Parathyroid adenoma (tissue), 2 donors: Measurements from ENCODE around the gene KCMF1.

Source experiments
- H2AFZ ChIP-seq: fragments of 300-600 bp; sonication (generic); one replicate; pipeline ENCODE4 v1.7.0; 2017; ENCODE audit warnings: antibody characterized with exemption, mild to moderate bottlenecking
- H3K27ac ChIP-seq: fragments of 300-600 bp; sonication (generic); one replicate; pipeline ENCODE4 v1.7.0; 2017
- H3K27me3 ChIP-seq: fragments of 300-600 bp; sonication (generic); one replicate; pipeline ENCODE4 v1.7.0; 2017; ENCODE audit warnings: low read length; ENCODE audit not compliant: control insufficient read depth, insufficient read depth
- H3K36me3 ChIP-seq: fragments of 300-600 bp; sonication (generic); one replicate; pipeline ENCODE4 v1.7.0; 2017; ENCODE audit warnings: low read length; ENCODE audit not compliant: control insufficient read depth, insufficient read depth
- H3K4me1 ChIP-seq: fragments of 300-600 bp; sonication (generic); one replicate; pipeline ENCODE4 v1.7.0; 2017; ENCODE audit warnings: control low read depth
- H3K4me2 ChIP-seq: fragments of 300-600 bp; sonication (generic); one replicate; pipeline ENCODE4 v1.7.0; 2017; ENCODE audit warnings: low read length
- H3K4me3 ChIP-seq: fragments of 300-600 bp; sonication (generic); one replicate; pipeline ENCODE4 v1.7.0; 2017; ENCODE audit warnings: low read depth, low read length
- H3K79me2 ChIP-seq: fragments of 300-600 bp; sonication (generic); one replicate; pipeline ENCODE4 v1.7.0; 2017; ENCODE audit warnings: control low read depth
- H3K9ac ChIP-seq: fragments of 300-600 bp; sonication (generic); one replicate; pipeline ENCODE4 v1.7.0; 2017; ENCODE audit warnings: mild to moderate bottlenecking
- H3K9me3 ChIP-seq: fragments of 300-600 bp; sonication (generic); one replicate; pipeline ENCODE4 v1.7.0; 2017; ENCODE audit warnings: low read length; ENCODE audit not compliant: control insufficient read depth
- TF ChIP-seq, protein P1 (sequence below): fragments of 300-600 bp; sonication (generic); IDR thresholded peaks from one replicate; pipeline ENCODE4 v1.7.0; 2017; ENCODE audit warnings: antibody characterized with exemption, mild to moderate bottlenecking
- donor health status: primary hyperparathyroidism.

KCMF1 gene

DNA sequence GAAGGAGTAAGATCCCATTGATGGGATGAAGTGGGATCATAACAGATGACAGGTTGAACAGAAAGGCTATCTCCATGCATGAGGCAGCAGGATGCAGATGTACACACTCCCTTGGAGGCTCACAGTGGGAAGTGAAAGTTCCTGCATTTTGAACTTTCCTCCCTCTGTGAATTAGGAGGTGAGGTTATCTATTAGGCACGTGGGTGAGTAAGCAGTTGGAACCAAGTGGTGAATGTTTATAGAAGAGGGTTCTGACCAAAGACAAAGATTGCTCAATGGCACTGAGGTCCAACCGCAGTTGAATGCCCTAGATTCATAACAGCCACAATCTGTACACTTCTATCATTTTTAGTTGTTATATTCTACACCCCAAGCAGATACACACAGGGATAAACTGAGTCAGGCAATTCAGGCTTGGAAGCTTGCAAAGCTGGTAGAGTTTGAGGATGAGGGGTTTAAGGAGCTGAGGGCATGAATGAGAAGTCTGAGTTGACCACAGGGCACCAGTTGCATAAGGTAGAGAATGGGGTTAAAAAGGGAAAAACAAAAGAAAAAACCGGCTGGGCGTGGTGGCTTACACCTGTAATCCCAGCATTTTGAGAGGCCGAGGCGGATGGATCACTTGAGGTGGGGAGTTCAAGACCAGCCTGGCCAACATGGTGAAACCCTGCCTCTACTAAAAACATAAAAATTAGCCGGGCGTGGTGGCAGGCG, 7.1 kb upstream of the KCMF1 start:
- no peaks in the 10 kb centered on the region for H3K36me3 ChIP-seq
- peaks cover 9% of the 10 kb centered on the region for H3K4me1 ChIP-seq
- H3K27me3 ChIP-seq = no peaks in the 10 kb centered on the region
- TF ChIP-seq, protein P1, sequence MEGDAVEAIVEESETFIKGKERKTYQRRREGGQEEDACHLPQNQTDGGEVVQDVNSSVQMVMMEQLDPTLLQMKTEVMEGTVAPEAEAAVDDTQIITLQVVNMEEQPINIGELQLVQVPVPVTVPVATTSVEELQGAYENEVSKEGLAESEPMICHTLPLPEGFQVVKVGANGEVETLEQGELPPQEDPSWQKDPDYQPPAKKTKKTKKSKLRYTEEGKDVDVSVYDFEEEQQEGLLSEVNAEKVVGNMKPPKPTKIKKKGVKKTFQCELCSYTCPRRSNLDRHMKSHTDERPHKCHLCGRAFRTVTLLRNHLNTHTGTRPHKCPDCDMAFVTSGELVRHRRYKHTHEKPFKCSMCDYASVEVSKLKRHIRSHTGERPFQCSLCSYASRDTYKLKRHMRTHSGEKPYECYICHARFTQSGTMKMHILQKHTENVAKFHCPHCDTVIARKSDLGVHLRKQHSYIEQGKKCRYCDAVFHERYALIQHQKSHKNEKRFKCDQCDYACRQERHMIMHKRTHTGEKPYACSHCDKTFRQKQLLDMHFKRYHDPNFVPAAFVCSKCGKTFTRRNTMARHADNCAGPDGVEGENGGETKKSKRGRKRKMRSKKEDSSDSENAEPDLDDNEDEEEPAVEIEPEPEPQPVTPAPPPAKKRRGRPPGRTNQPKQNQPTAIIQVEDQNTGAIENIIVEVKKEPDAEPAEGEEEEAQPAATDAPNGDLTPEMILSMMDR = no peak
- no peak overlapping the region for H3K4me2 ChIP-seq
- H3K27ac ChIP-seq = no peak overlapping the region
- peaks cover 21% of the 10 kb centered on the region for H3K79me2 ChIP-seq
- H3K9me3 ChIP-seq = no peaks in the 10 kb centered on the region
- no peak overlapping the region for H2AFZ ChIP-seq
- no peak overlapping the region for H3K9ac ChIP-seq
- H3K4me3 ChIP-seq = no peak overlapping the region

DNA sequence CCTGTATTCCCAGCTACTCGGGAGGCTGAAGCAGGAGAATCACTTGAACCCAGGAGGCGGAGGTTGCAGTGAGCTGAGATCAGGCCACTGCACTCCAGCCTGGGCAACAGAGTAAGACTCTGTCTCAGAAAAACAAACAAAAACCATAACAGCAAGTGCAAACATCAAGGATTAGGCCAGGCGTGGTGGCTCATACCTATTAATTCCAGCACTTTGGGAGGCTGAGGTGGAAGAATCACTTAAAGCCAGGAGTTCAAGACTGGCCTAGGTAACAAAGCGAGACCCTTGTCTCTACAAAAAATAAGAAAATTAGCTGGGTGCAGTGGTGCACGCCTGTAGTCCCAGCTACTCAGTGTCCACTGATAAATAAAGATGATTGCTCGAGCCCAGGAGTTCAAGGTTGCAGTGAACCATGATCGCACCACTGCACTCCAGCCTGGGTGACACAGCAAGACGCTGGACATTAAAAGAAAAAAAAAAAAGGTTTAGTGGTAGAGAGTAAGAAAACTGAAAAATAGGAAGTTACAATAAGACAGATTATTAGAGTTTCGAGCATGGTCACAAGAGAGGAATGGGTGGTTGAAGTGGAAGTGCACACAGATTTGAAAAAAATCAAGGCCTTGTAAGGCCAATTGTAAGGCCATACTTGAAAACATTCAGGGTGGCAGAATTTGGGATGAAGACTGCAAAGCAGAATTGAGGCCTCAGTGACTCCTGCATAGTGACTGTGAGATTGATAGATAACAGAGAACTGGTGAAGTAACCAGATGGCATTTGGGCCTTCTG, 6.4 kb upstream of the KCMF1 start:
- no peak overlapping the region for H3K4me2 ChIP-seq
- peaks cover 10% of the 10 kb centered on the region for H3K4me1 ChIP-seq
- no peak overlapping the region for H3K27ac ChIP-seq
- no peaks in the 10 kb centered on the region for H3K27me3 ChIP-seq
- H3K79me2 ChIP-seq = peaks cover 27% of the 10 kb centered on the region
- H3K9me3 ChIP-seq = no peaks in the 10 kb centered on the region
- TF ChIP-seq, protein P1 = no peak
- H2AFZ ChIP-seq = no peak overlapping the region
- H3K9ac ChIP-seq = no peak overlapping the region
- no peaks in the 10 kb centered on the region for H3K36me3 ChIP-seq
- no peak overlapping the region for H3K4me3 ChIP-seq

DNA sequence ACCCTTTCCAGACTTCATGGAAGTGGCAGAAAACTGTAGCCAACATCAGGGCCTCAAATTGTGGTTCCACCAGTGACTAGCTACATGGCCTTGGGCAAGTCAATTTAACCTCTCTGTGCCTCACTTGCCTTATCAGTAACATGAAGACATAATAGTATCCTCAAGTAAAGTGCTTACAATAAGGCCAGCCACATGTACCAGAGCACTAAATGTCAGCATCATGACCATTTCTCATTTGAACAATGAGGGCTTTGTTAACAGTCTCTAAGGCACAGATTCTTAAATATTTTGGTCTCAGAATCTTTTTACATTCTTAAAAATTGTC, 5.8 kb upstream of the KCMF1 start:
- Histone ChIP-seq H3K4me2 (no peak overlapping the region), H3K9ac (no peak overlapping the region), H3K27ac (no peak overlapping the region), H3K9me3 (no peaks in the 10 kb centered on the region), H3K4me1 (peaks cover 11% of the 10 kb centered on the region), H2AFZ (no peak overlapping the region), H3K4me3 (no peak overlapping the region), H3K36me3 (no peaks in the 10 kb centered on the region), H3K79me2 (peaks cover 30% of the 10 kb centered on the region), H3K27me3 (no peaks in the 10 kb centered on the region)
- TF ChIP-seq, protein P1 = no peak

DNA sequence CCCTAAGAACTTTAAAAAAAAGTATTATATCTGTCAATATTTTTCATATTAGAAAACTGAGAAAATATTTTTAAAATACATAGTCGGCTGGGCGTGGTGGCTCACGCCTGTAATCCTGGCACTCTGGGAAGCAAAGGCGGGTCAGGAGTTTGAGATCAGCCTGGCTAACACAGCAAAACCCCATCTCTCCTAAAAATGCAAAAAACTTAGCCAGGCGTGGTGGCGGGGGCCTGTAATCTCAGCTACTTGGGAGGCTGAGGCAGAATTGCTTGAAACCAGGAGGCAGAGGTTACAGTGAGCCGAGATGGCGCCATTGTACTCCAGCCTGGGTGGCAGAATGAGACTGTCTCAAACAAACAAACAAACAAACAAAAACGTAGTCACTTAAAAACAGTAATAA, 5.1 kb upstream of the KCMF1 start:
- Histone ChIP-seq H3K4me3 (no peak overlapping the region), H3K79me2 (peaks cover 30% of the 10 kb centered on the region), H3K4me1 (peaks cover 11% of the 10 kb centered on the region), H3K36me3 (no peaks in the 10 kb centered on the region), H3K27ac (no peak overlapping the region), H3K9me3 (no peaks in the 10 kb centered on the region), H3K9ac (no peak overlapping the region), H2AFZ (no peak overlapping the region), H3K4me2 (no peak overlapping the region), H3K27me3 (no peaks in the 10 kb centered on the region)
- TF ChIP-seq, protein P1 = no peak

DNA sequence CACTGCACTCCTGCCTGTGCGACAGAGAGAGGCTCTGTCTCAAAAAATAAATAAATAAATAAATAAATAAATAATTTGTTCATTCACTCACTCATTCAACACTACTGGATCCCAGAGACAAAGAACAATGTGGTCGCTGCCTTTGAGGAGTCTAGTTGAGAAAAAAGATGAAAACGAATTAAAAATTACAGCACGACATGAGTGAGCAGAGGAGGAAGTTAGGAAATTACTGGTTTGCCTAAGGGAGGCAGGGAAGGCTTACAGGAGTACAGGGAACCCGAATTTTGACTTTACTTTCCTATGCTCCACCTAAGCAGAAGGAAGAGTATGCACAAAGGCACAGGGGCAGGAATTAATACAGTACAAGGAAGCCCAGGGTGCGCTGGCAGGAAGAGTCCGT, 4.2 kb upstream of the KCMF1 start:
- H3K27ac ChIP-seq = no peak overlapping the region
- TF ChIP-seq, protein P1 = no peak
- H3K36me3 ChIP-seq = no peaks in the 10 kb centered on the region
- no peaks in the 10 kb centered on the region for H3K27me3 ChIP-seq
- no peak overlapping the region for H2AFZ ChIP-seq
- no peak overlapping the region for H3K4me2 ChIP-seq
- no peak overlapping the region for H3K4me3 ChIP-seq
- peaks cover 30% of the 10 kb centered on the region for H3K79me2 ChIP-seq
- no peaks in the 10 kb centered on the region for H3K9me3 ChIP-seq
- H3K9ac ChIP-seq = no peak overlapping the region
- H3K4me1 ChIP-seq = peaks cover 11% of the 10 kb centered on the region
